Measurements from ENCODE around the gene AEBP2. TPM values are rescaled to one million over a fixed set of nuclear protein-coding genes. Genes with fewer than 3 reads are reported as not detected.
A peak's percentile ranks its signal among the peaks of the same experiment; 100 is the strongest.

The AEBP2 gene
- total and polyA plus RNA-seq, 2 of the 4 experiments (the other 2 are of a cell fraction) = 15.5 to 21.7 TPM

GRCh38 chr12:19546611-19547162 is 107.4 kb downstream of the AEBP2 start:
- H4K8ac ChIP-seq (ENCODE audit: low read depth in 2 of 2, low read length in 2 of 2) = peak overlapping the region; percentile 82 to 87
- H3K27ac ChIP-seq (ENCODE audit: insufficient read depth, low read length) = peak overlapping the region; percentile 98; the same call in 1 of the 2 replicates
- BruUV-seq (replicated peaks) = no TSS peak
- TF ChIP-seq NFE2L2 (IDR thresholded peaks at IDR 0.05; ENCODE audit: low read depth, low read length) (no peak), BHLHE40 (IDR thresholded peaks at IDR 0.05; ENCODE audit: low read depth, low read length) (peak; percentile 68; the same call in 1 of the 2 replicates), CTCF (conservative IDR thresholded peaks at IDR 0.05; ENCODE audit: low read depth, low read length) (no peak), RAD21 (IDR thresholded peaks at IDR 0.05; ENCODE audit: low read length) (no peak)
- peak overlapping the region; percentile 94 for H2BK20ac ChIP-seq (ENCODE audit: low read depth, low read length)
- no peak overlapping the region; the same call in 1 of the 2 replicates for H3K4me3 ChIP-seq (ENCODE audit: insufficient read depth, low read depth, low read length)
- intact Hi-C loops (cut with micrococcal nuclease) = no loop called here
- POLR2A ChIA-PET (ENCODE audit: unreplicated experiment) = interaction anchor here (0.7 to 1.1 kb wide), 2 partner anchors 107 to 129 kb away, joined by 3 read pairs; partner anchors contain the start of gene AEBP2
- in situ Hi-C loops (cut with MboI; ENCODE audit: low sequenced_read_pairs) = no loop called here
- H3K9ac ChIP-seq (ENCODE audit: low read depth, low read length) = peak overlapping the region; percentile 75
- DNase-seq = peak; percentile 54
- no CpG with 5 or more reads among the region's 7 CpGs for WGBS, 2 experiments (ENCODE audit: extremely low coverage in 2 of 2, insufficient read length in 1 of 2)
- H3K56ac ChIP-seq (ENCODE audit: extremely low read depth, insufficient read depth, low read length) = peak overlapping the region; percentile 68; the same call in 1 of the 2 replicates
- H3K4me2 ChIP-seq (ENCODE audit: low read depth, low read length) = peak overlapping the region; percentile 69
- H3K9me3 ChIP-seq (ENCODE audit: control insufficient read depth, insufficient read depth, low read length) = no peaks in the 10 kb centered on the region
- H3K9me1 ChIP-seq (ENCODE audit: insufficient read depth, low read length) = peaks cover 5% of the 10 kb centered on the region; the same call in 1 of the 2 replicates
- H3K36me3 ChIP-seq (ENCODE audit: control insufficient read depth, insufficient read depth, low read length) = no peaks in the 10 kb centered on the region
- H2BK5ac ChIP-seq (ENCODE audit: low read depth, low read length, poor library complexity, severe bottlenecking) = peak overlapping the region; percentile 78
- peak overlapping the region; percentile 61; the same call in 2 of the 3 replicates for H2BK15ac ChIP-seq (ENCODE audit: low read depth, low read length)
- dilution Hi-C loops (cut with HindIII; ENCODE audit: low sequenced_read_pairs, unreplicated experiment) = no loop called here
- peaks cover 14% of the 10 kb centered on the region for H3K4me1 ChIP-seq (ENCODE audit: control insufficient read depth, insufficient read depth, low read length)
- H2AFZ ChIP-seq (replicated peaks; ENCODE audit: low read length, poor library complexity) = peak overlapping the region; percentile 85
- H4K20me1 ChIP-seq (ENCODE audit: insufficient read depth, low read length) = no peaks in the 10 kb centered on the region
- CTCF ChIA-PET = interaction anchor here (0.9 kb wide), 1 partner anchor 22 kb away, joined by 3 read pairs; no protein-coding TSS in a partner anchor
- peak; percentile 63 for ATAC-seq (ENCODE audit: low read depth)
- H3K14ac ChIP-seq (replicated peaks; ENCODE audit: low read depth, low read length) = peak overlapping the region; percentile 90
- H4K91ac ChIP-seq (ENCODE audit: insufficient read depth, low read depth, low read length) = peak overlapping the region; percentile 90
- no peaks in the 10 kb centered on the region for H3K79me1 ChIP-seq (ENCODE audit: low read depth in 1 of 2, low read length in 2 of 2)
- peak overlapping the region; percentile 92 for H2BK120ac ChIP-seq (ENCODE audit: low read depth, low read length)
- peak overlapping the region; percentile 92 for H3K23ac ChIP-seq (ENCODE audit: low read depth, low read length)
- peak overlapping the region; percentile 30 for H2AK9ac ChIP-seq (replicated peaks; ENCODE audit: low read depth, low read length, poor library complexity)
- H2AK5ac ChIP-seq (ENCODE audit: low read depth, low read length) = peak overlapping the region; percentile 72; the same call in 1 of the 2 replicates
- no peaks in the 10 kb centered on the region for H3K27me3 ChIP-seq (ENCODE audit: control insufficient read depth, insufficient read depth, low read length)
- H3K4ac ChIP-seq (ENCODE audit: low read depth, low read length) = peak overlapping the region; percentile 91
- H3K18ac ChIP-seq (ENCODE audit: low read depth, low read length) = peak overlapping the region; percentile 97
- H4K5ac ChIP-seq (ENCODE audit: low read depth, low read length) = peak overlapping the region; percentile 97

Measured in IMR-90 (cell line).